HCT116 (cell line): ENCODE results near the gene BFSP2. TPM values are rescaled to one million over a fixed set of nuclear protein-coding genes. Genes with fewer than 3 reads are reported as not detected.

ENCODE experiments used
- ATAC-seq: fragments of 200-7000 bp; cut with Tn5 transposase; 2 replicates; pipeline ENCODE4 v1.9.1; 2020; ENCODE audit warnings: mild to moderate bottlenecking, moderate library complexity
- BruUV-seq: library from RNA; stranded (reverse); fragments of 400-500 nt; replicated peaks from 2 replicates; lab custom pipeline; 2021; lab: Mats Ljungman, UMichigan
- CTCF ChIA-PET: fragments of 300-600 bp; sonication (Branson Sonifier 250); formaldehyde crosslinking; loops from one replicate; lab custom pipeline; 2021; ENCODE audit warnings: antibody characterized with exemption; lab: Charles Lee
- POLR2A ChIA-PET: fragments of 300-600, 350-600 bp; sonication (Branson Sonifier 250); formaldehyde crosslinking; loops from one replicate; lab custom pipeline; 2021; ENCODE audit warnings: antibody characterized with exemption; lab: Charles Lee
- RAD21 ChIA-PET, 2 experiments: fragments of 300-600 bp; sonication (Branson Sonifier 250); formaldehyde crosslinking; loops; one replicate each; lab custom pipeline; 2023; ENCODE audit warnings: low total read pairs in 2 of 2; ENCODE audit not compliant: uncharacterized antibody in 2 of 2, unreplicated experiment in 2 of 2, low non-redundant PET in 1 of 2; lab: Charles Lee
- DNase-seq: peaks from one replicate; pipeline ENCODE4 v3.0.0-alpha.2; 2010; ENCODE audit warnings: low read depth, low spot score
- H2AFZ ChIP-seq: fragments of 200-600 bp; shearing (Covaris generic), sonication (generic); 2 replicates; pipeline ENCODE4 v1.6.1; 2017; ENCODE audit warnings: low read depth, mixed run types, mixed read lengths, antibody characterized with exemption, low read length; ENCODE audit not compliant: poor library complexity, severe bottlenecking
- H3K27ac ChIP-seq: 2 replicates; pipeline ENCODE4 v1.5.1; 2012; ENCODE audit warnings: low read depth, low read length
- H3K27me3 ChIP-seq: fragments of 200-600 bp; sonication (generic); 2 replicates; pipeline ENCODE4 v1.6.1; 2016; ENCODE audit warnings: mixed run types, low read length, mixed read lengths; ENCODE audit not compliant: insufficient read depth
- H3K36me3 ChIP-seq, 2 experiments: fragments of 200-500 bp in 1 of 2; fragments of 200-600 bp in 1 of 2; sonication (Bioruptor generic) in 1 of 2; sonication (generic) in 1 of 2; 2 replicates each; pipeline versions ENCODE4 v1.5.1 to v1.6.1; 2014 to 2016; ENCODE audit warnings: low read length in 2 of 2, inconsistent platforms in 1 of 2, mixed read lengths in 1 of 2, mixed run types in 1 of 2; ENCODE audit not compliant: insufficient read depth in 2 of 2, control insufficient read depth in 1 of 2
- H3K4me1 ChIP-seq, 2 experiments: fragments of 200-600 bp in 1 of 2; sonication (generic) in 1 of 2; 2 replicates each; pipeline versions ENCODE4 v1.5.1 to v1.6.1; 2012 to 2017; ENCODE audit warnings: low read length in 2 of 2, inconsistent platforms in 1 of 2, mild to moderate bottlenecking in 1 of 2, mixed read lengths in 1 of 2, mixed run types in 1 of 2, moderate library complexity in 1 of 2; ENCODE audit not compliant: insufficient read depth in 2 of 2, control insufficient read depth in 1 of 2
- H3K4me2 ChIP-seq: fragments of 200-600 bp; sonication (generic); 2 replicates; pipeline ENCODE4 v1.6.1; 2017; ENCODE audit warnings: mixed run types, low read length, mixed read lengths
- H3K4me3 ChIP-seq, 2 experiments: fragments of 200-600 bp in 1 of 2; sonication (generic) in 1 of 2; replicated peaks in 1 of 2; 2 replicates each; pipeline ENCODE4 v1.5.1; 2011 to 2016; ENCODE audit warnings: low read length in 2 of 2, control low read depth in 1 of 2, low read depth in 1 of 2, mild to moderate bottlenecking in 1 of 2, mixed read lengths in 1 of 2, mixed run types in 1 of 2
- H3K79me2 ChIP-seq: fragments of 200-600 bp; sonication (generic); 2 replicates; pipeline ENCODE4 v1.6.1; 2017; ENCODE audit warnings: mild to moderate bottlenecking, mixed run types, low read length, moderate library complexity, mixed read lengths; ENCODE audit not compliant: insufficient read depth
- H3K9ac ChIP-seq: fragments of 200-600 bp; sonication (generic); 2 replicates; pipeline ENCODE4 v1.6.1; 2016; ENCODE audit warnings: low read length, mixed read lengths
- H3K9me2 ChIP-seq: fragments of 200-600 bp; sonication (generic), shearing (Covaris generic); 2 replicates; pipeline ENCODE4 v1.6.1; 2017; ENCODE audit warnings: mixed run types, mild to moderate bottlenecking, moderate library complexity; ENCODE audit not compliant: insufficient read depth
- H3K9me3 ChIP-seq, 2 experiments: fragments of 200-500 bp in 1 of 2; fragments of 200-600 bp in 1 of 2; sonication (Bioruptor generic) in 1 of 2; sonication (generic) in 1 of 2; 2 replicates each; pipeline ENCODE4 v1.6.1; 2014 to 2017; ENCODE audit warnings: low read length in 2 of 2, mixed read lengths in 2 of 2, inconsistent platforms in 1 of 2, low read depth in 1 of 2, mild to moderate bottlenecking in 1 of 2, mixed run types in 1 of 2, moderate library complexity in 1 of 2; ENCODE audit not compliant: control insufficient read depth in 1 of 2, insufficient read depth in 1 of 2
- H4K20me1 ChIP-seq: fragments of 200-600 bp; sonication (generic), shearing (Covaris generic); 2 replicates; pipeline ENCODE4 v1.6.1; 2017; ENCODE audit warnings: mixed run types, mild to moderate bottlenecking, moderate library complexity; ENCODE audit not compliant: insufficient read depth
- CEBPB ChIP-seq: IDR thresholded peaks from 2 replicates; pipeline ENCODE4 v1.6.1; 2012; ENCODE audit warnings: low read depth
- EGR1 ChIP-seq: IDR thresholded peaks from 2 replicates; pipeline ENCODE4 v1.6.1; 2012; ENCODE audit warnings: low read depth
- FOSL1 ChIP-seq: IDR thresholded peaks from 2 replicates; pipeline ENCODE4 v1.6.1; 2012; ENCODE audit warnings: low read depth
- RAD21 ChIP-seq: IDR thresholded peaks from 2 replicates; pipeline ENCODE4 v1.6.1; 2012; ENCODE audit warnings: low read depth, mild to moderate bottlenecking
- SRF ChIP-seq: IDR thresholded peaks from 2 replicates; pipeline ENCODE4 v1.6.1; 2012; ENCODE audit warnings: low read depth
- TCF7L2 ChIP-seq: IDR thresholded peaks from 2 replicates; pipeline ENCODE4 v1.7.0; 2011; ENCODE audit warnings: borderline replicate concordance, inconsistent platforms; ENCODE audit not compliant: insufficient read depth, insufficient read length; ENCODE audit errors: extremely low read depth
- YY1 ChIP-seq: IDR thresholded peaks from 2 replicates; pipeline ENCODE4 v1.6.1; 2011; ENCODE audit warnings: low read length, low read depth, moderate library complexity, mild to moderate bottlenecking; ENCODE audit not compliant: insufficient replicate concordance; ENCODE audit errors: extremely low read depth
- ZNF274 ChIP-seq: fragments of 200-500 bp; sonication (Bioruptor generic); IDR thresholded peaks from 2 replicates; pipeline ENCODE4 v1.6.1; 2014; ENCODE audit warnings: mild to moderate bottlenecking, low read depth, low read length, inconsistent platforms
- intact Hi-C: fragments of 100-400 bp; cut with micrococcal nuclease; formaldehyde crosslinking; loops from 2 replicates; pipeline ENCODE4 v1.10.0; 2022
- total RNA-seq: library from RNA; stranded (reverse); gene quantifications from one replicate; pipeline ENCODE4 v1.2.1, GENCODE V29; 2021; ENCODE audit not compliant: unreplicated experiment
- TF ChIP-seq, protein P1 (sequence below): IDR thresholded peaks from 2 replicates; pipeline ENCODE4 v1.6.1; 2012
- TF ChIP-seq, protein P2 (sequence below), 3 experiments: fragments of 200-600 bp in 1 of 3; sonication (generic) in 1 of 3; IDR thresholded peaks in 2 of 3; conservative IDR thresholded peaks in 1 of 3; 2 replicates each; pipeline ENCODE4 v1.5.1; 2012 to 2017; ENCODE audit warnings: low read depth in 2 of 3, low read length in 2 of 3, antibody characterized with exemption in 1 of 3, borderline replicate concordance in 1 of 3, control low read depth in 1 of 3, mild to moderate bottlenecking in 1 of 3, mixed read lengths in 1 of 3, mixed run types in 1 of 3, moderate library complexity in 1 of 3; ENCODE audit not compliant: insufficient read depth in 1 of 3
- TF ChIP-seq, protein P3 (sequence below): IDR thresholded peaks from 2 replicates; pipeline ENCODE4 v1.6.1; 2011; ENCODE audit warnings: mild to moderate bottlenecking, low read length, moderate library complexity; ENCODE audit not compliant: insufficient replicate concordance; ENCODE audit errors: extremely low read depth

The BFSP2 gene
- total RNA-seq, 1 experiment from 2014 or later, result not detected

DNA sequence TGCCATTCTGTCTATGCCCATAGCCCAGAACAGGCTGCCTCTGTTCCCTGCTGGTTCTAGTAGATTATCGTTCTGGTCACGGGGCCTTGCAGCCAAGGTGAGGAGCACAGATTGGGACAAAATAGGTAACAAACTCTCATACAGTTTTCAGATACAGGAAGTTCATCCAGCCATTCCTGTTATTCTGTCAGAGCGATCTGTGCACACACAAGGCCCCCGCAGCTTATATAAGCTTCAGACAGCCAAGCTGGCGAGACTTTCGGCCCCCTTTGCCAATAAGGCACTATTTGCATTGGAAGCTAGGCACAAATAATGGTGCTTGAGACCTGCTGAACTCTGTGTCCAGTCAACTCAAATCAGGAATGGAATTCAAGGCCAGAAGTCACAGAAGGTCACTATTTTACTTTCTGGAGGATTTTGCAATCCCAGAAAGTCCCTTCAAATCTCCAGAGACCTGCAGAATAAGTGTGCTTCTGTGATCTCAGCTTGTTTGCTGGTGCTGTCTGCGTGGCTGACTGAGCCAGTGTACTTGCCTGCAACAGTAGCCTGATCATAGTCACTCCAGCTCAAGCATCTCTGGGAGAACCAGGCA, 69.4 kb downstream of the BFSP2 start:
- no peaks in the 10 kb centered on the region for H4K20me1 ChIP-seq
- intact Hi-C loops, result loop anchor here (10.0 kb wide), 2 partner anchors 196 to 456 kb away; partner anchors contain the start of gene TOPBP1
- H3K27me3 ChIP-seq, result no peaks in the 10 kb centered on the region
- no peak overlapping the region for H3K4me2 ChIP-seq
- H3K9ac ChIP-seq, result no peak overlapping the region
- H3K4me3 ChIP-seq, result no peak overlapping the region
- POLR2A ChIA-PET, result interaction anchor here (1.9 kb wide), 1 partner anchor 11 kb away, joined by 9 read pairs; no protein-coding TSS in a partner anchor
- RAD21 ChIA-PET, result no interaction called here
- DNase-seq (no peak), ATAC-seq (no peak)
- CTCF ChIA-PET, result interaction anchor here (1.7 kb wide), 1 partner anchor 12 kb away, joined by 4 read pairs; no protein-coding TSS in a partner anchor
- peaks cover 0 to 9% of the 10 kb centered on the region in 2 experiments; a peak in 2 of 4 replicates for H3K4me1 ChIP-seq
- no TSS peak for BruUV-seq
- H2AFZ ChIP-seq, result no peak overlapping the region
- no peaks in the 10 kb centered on the region for H3K36me3 ChIP-seq
- no peaks in the 10 kb centered on the region for H3K9me2 ChIP-seq
- no peak overlapping the region for H3K27ac ChIP-seq
- H3K9me3 ChIP-seq, result no peaks in the 10 kb centered on the region
- no peaks in the 10 kb centered on the region for H3K79me2 ChIP-seq
- TF ChIP-seq RAD21 (no peak), FOSL1 (no peak), EGR1 (no peak), SRF (no peak), CEBPB (no peak), TCF7L2 (no peak), ZNF274 (no peak), YY1 (no peak)
- TF ChIP-seq, protein P1, sequence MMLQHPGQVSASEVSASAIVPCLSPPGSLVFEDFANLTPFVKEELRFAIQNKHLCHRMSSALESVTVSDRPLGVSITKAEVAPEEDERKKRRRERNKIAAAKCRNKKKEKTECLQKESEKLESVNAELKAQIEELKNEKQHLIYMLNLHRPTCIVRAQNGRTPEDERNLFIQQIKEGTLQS, result no peak
- TF ChIP-seq, protein P2, sequence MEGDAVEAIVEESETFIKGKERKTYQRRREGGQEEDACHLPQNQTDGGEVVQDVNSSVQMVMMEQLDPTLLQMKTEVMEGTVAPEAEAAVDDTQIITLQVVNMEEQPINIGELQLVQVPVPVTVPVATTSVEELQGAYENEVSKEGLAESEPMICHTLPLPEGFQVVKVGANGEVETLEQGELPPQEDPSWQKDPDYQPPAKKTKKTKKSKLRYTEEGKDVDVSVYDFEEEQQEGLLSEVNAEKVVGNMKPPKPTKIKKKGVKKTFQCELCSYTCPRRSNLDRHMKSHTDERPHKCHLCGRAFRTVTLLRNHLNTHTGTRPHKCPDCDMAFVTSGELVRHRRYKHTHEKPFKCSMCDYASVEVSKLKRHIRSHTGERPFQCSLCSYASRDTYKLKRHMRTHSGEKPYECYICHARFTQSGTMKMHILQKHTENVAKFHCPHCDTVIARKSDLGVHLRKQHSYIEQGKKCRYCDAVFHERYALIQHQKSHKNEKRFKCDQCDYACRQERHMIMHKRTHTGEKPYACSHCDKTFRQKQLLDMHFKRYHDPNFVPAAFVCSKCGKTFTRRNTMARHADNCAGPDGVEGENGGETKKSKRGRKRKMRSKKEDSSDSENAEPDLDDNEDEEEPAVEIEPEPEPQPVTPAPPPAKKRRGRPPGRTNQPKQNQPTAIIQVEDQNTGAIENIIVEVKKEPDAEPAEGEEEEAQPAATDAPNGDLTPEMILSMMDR (IDR thresholded peaks at IDR 0.05 in 2 of 3, conservative IDR thresholded peaks at IDR 0.05 in 1 of 3; ENCODE audit: borderline replicate concordance in 1 of 3, insufficient read depth in 1 of 3, low read depth in 2 of 3, low read length in 2 of 3), result no peak
- TF ChIP-seq, protein P3, sequence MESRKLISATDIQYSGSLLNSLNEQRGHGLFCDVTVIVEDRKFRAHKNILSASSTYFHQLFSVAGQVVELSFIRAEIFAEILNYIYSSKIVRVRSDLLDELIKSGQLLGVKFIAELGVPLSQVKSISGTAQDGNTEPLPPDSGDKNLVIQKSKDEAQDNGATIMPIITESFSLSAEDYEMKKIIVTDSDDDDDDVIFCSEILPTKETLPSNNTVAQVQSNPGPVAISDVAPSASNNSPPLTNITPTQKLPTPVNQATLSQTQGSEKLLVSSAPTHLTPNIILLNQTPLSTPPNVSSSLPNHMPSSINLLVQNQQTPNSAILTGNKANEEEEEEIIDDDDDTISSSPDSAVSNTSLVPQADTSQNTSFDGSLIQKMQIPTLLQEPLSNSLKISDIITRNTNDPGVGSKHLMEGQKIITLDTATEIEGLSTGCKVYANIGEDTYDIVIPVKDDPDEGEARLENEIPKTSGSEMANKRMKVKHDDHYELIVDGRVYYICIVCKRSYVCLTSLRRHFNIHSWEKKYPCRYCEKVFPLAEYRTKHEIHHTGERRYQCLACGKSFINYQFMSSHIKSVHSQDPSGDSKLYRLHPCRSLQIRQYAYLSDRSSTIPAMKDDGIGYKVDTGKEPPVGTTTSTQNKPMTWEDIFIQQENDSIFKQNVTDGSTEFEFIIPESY, result no peak
- TF ChIP-seq, all 23 proteins: peak for 0
